HT-29 (cell line): Measurements from ENCODE around the gene PCDHA1. TPM values are rescaled to one million over a fixed set of nuclear protein-coding genes. Genes with fewer than 3 reads are reported as not detected.

Experiments used
- DNase-seq: peaks from one replicate; pipeline ENCODE4 v3.0.0-alpha.2; 2015; ENCODE audit warnings: low spot score
- total RNA-seq: library from RNA; depleted of rRNA; stranded (reverse); fragments of >200 nt; shearing (Covaris generic); gene quantifications from 2 replicates; pipeline ENCODE4 v1.2.3, GENCODE V29; 2014

Gene PCDHA1
- total RNA-seq, 1 experiment from 2014 or later = not detected

DNA sequence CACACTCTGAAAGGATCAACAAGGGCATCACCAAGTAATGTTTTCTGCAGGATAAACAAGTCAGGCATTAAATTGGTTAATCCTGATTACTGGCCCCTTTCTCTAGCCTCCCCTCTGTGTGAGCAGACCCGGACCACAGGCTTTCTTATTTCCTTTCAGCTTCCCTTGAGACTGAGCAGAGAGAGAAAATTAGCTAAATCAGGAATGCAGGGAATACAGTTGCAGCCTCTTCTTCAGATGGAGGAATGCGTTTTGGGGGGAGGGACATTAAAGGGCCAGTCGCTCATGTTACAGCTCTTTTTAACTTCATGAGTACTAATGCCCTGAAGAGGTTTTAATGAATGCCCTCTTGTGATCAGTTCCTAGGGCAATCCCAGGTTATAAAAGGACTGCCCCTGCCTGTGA, 200.2 kb downstream of the PCDHA1 start:
- DNase-seq = no peak

GRCh38 chr5:140988100-140988499, 202.2 kb downstream of the PCDHA1 start:
- DNase-seq = no peak

DNA sequence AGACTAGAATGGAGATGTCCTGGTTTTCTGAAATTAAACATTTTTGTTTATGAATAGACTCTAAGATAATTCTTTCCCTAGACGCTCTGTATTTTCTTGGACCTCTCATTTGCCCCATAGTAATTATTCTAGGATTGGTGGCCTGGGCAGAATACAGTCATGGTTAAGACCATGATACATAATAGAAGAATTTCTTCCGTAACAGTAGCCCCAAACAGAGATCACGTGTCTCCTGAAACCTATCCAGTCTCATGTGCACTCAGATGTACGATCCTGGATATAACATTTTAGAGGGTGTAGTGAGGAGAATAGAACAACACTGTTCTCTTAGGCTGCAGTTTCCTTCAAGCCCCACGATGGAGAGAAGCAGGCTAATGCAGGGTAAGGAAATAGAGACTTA, 202.7 kb downstream of the PCDHA1 start:
- no peak for DNase-seq

DNA sequence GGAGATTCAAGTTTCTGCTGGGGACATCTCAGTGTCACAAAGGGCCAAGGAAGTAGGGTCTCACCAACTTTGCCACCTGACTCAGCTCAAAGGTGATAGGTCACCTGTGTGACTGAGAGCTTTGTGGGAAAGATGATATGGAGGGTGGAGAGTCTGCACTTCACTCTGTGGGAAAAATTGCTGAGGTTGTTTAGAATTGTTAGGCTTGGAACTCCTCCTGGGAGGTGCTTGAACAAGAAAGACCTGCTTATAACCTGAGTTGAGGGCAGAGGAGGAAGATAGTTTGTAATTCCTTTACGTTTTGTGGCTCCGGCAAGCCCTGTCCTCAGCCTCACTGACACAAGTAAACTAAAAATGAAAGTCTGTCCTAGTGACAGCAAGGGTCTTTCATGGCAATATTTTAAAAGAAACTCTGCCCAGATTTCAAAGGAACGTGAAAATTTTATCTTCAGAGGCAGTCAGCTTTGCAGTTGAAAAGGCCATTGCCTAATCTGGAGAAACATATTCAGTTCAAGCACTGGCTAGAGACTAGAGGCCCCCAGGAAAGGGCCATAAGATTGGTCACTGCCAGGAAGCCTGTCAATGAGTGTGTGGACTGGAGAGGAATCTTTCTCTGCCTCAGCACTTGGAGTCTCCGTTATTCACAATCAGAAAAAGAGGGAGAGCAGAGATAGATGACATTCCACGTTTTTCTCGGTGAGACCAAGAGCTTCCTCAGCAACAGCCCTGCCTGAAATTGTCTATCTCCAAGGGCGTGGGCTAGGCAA, 203.5 kb downstream of the PCDHA1 start:
- no peak for DNase-seq

DNA sequence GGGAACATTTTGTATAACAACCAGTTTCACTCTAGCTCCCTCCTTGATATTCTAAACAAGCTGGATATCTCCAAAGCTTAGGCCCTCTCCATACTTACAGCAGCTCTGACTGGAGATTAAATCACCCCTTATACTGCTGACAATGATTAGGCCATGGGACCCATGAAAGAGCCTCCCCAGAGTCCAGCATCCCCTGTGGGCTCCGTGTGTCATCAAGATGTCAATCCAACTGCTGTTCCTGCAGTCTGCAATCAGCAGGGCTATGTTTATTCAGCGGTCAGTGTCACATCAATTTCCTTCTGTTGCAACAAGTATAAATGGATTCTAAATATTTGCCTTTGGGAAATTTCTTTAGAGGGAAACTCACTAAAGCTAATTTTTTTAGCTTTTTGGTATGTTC, 206.9 kb downstream of the PCDHA1 start:
- DNase-seq = no peak

GRCh38 chr5:140996060-140996459, 210.1 kb downstream of the PCDHA1 start:
- no peak for DNase-seq

DNA sequence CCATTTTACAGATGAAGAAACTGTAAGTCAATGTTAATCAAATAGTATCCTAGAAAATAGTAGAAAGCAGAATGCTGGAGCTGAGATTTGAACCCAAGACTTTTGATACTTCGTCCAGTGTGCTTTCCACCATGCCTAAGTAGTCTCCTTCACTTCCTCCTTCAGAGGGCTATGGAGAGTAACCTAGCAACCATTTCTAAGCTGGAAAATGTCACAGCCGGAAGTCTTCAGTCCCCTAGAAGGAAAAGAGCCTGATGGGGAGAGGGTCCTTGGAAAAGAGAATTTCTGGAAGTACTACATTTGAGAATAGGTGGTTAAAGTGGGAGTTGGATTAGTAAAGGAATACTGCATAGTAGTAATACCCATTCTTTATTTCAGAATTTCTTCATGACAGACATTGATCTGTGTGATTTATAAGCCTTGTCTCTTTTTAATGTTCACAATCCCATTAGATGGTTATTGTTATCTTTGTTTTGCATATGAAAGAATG, 213.0 kb downstream of the PCDHA1 start:
- no peak for DNase-seq

GRCh38 chr5:141001446-141001843, 215.5 kb downstream of the PCDHA1 start:
- DNase-seq = peak; percentile 36

- peak; percentile 16 for DNase-seq
Observed at GRCh38 chr5:141001844-141002604, 216.1 kb downstream of the PCDHA1 start.

- no peak for DNase-seq
Observed at GRCh38 chr5:141002605-141002965, 216.6 kb downstream of the PCDHA1 start.

DNA sequence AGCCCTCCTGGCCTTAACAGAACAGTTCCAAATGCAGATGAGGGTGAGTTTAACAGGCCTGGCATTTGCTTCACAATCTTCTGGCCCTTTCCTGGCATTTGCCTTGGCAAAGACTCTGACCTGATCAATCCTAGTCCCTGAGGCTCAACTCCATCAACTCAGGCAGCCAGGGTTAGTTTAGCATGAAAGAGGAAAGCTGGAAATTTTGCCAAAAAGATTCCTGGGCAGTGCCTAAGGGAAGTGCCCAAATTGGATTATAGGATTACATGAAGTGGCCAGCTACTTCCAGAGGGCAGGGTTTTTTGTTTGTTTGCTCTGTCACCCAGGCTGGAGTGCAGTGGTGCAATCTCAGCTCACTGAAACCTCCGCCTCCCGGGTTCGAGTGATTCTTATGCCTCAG, 217.1 kb downstream of the PCDHA1 start:
- DNase-seq = no peak

DNA sequence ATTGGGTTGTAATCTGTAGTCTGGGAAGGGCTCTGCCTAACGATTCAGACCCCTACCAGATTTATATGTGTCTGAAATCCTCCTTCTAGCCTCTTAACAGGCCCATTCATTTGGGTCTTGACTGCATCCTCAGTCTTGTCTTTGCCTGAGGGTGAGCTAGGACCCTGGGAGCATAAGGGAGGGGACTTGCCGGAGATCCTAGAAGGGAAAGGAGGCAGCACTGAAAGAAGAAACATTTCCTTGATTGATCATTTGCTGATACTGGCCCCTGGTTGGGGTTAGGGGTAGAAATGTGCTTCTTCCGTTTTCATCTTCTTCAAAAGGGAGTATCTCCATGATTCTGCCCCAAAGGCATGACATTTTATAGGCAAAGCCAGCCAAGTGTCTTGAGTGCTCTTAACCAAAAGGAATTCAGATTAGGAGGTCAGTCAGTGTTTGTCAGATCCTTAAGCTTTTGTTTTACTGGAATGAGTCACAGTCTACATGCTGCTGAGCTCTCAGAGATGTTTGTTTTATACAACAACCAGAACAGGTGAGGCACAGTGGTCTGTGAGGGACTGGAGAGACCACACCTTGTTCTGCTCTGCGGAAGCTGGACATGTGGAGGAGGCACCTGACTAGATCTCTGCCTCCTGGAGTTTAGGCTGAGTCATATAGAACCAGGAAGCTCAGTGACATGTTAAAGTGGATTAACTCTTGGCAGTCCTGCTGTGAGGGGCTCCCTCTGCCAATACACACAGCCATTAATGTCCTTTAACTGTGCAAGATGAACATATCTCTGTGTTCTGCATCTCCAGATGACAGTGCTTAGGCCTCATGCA, 218.1 kb downstream of the PCDHA1 start:
- DNase-seq = peak; percentile 50

GRCh38 chr5:141007791-141008190, 221.9 kb downstream of the PCDHA1 start:
- no peak for DNase-seq

DNA sequence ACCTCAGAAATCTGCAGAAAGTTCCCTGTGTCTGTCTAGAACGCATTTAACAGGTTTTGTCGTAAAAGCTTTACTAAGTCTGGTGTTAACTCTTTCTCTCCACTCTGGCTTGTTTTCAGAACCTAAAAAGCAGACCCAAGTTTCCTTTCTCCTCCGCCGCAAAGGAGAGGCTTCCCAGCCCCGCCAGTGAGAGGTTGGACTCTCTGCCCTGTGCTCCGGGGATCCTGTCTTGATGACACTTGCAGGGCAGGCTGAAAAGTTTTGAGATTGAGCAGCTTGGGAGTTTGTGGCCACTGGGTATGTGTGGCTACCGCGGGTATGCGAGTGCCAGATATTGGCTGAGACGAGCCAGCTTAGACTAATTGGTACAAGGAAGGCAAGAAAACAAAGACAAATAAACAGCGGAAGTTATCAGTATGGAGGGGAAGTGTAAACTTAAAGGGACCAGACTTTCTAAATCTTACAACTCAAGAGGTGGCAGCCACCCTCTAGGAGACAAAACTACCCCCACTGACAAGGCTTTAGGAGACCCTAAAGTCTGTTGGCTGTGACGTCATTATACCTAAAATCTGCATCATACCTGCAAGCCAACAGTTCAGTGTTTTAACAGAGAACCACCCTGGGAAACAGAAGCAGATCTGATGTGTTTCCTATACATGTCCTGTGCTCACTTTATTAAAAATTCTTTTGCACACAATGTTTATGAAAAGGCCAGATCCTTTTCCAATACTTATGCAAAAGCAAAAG, 224.3 kb downstream of the PCDHA1 start:
- no peak for DNase-seq

DNA sequence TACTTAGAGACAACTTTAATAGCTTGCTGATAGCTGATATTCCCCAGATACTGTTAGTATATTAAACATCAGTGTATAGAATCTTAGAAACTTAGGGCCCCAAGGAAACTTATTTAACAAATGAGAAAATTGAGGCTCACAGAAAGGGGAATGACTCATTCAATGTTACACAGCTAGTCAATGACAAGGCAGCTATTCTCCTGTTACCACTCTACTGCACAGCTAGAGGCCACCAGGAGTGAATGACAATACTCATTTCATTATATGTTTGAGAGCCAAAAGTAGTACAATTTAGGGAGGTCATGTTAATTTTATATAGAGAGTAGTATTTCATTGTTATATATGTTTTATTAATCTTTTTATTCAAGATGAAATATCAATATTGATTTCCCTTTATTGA, 232.0 kb downstream of the PCDHA1 start:
- no peak for DNase-seq

- DNase-seq = no peak
Observed at GRCh38 chr5:141022384-141022783, 236.4 kb downstream of the PCDHA1 start.

GRCh38 chr5:141031006-141031405, 245.1 kb downstream of the PCDHA1 start:
- no peak for DNase-seq

DNA sequence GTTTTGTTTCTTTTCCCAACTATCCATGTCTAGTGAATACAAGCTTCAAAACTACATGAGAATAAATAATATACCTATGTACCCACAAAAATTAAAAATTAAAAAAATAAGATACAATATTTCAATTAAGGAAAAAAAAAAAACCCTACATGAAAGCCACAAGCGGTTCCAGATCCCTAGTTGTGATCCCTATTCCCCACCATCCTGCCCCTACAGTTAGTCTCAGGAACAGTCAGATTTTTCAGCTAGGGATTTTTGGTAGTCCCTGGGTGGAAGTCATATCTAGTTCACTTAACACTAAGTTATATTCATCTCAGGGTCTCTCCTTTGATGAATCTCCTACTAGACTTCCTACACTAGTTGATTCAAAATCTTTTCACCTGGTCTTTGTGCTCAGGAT, 246.7 kb downstream of the PCDHA1 start:
- DNase-seq = no peak

DNA sequence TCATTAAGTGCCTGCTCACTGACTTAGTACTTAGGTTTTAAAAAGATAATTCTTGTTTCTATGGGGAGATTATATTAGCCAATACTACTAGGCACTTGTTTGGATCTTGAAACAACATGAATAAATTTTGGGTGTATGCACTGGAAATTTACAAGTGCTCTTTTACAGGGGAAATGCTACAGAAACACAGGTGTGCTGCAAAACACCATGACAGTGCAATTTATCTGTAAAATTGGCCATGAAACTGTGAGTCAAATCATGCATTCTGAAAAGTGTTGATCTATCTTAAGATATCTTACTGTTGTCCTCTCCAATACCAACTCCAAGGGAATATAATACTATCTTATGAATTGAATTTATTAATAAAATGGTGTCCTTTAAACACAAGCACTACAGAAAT, 253.1 kb downstream of the PCDHA1 start:
- DNase-seq = no peak

DNA sequence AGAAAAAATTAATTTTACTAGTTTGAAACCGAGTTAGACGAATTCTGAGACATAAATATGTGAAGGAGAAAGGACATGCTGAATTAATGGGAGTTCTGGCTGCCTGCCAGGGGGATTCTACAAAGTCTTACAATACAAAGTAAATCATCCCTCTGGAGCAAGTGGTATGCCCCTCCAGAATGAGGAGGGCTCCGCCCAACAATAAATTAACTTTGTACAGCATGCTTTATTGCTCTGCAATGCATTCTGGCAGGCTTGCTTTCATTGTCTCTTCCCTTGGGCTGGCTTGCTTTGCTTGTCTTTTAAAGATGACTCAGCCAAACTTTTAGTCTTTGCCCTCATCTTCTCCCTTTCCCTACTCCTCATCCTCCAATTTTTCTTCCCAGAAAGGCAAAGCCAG, 253.6 kb downstream of the PCDHA1 start:
- DNase-seq = no peak

- peak; percentile 40 for DNase-seq
Observed at GRCh38 chr5:141040093-141040770, 254.3 kb downstream of the PCDHA1 start.
